Fibroblast of villous mesenchyme (primary cell): ENCODE results near the gene TTPAL. TPM values are rescaled to one million over a fixed set of nuclear protein-coding genes. Genes with fewer than 3 reads are reported as not detected.

Experiments
- DNase-seq: peaks from one replicate; pipeline ENCODE4 v3.0.0-alpha.2; 2010; ENCODE audit warnings: low read depth
- H3K4me3 ChIP-seq: 2 replicates; pipeline ENCODE4 v1.5.1; 2011; ENCODE audit warnings: low read depth, mild to moderate bottlenecking, low read length
- total RNA-seq: library from RNA; depleted of rRNA; stranded (reverse); fragments of >200 nt; gene quantifications from 2 replicates; pipeline ENCODE4 v1.2.3, GENCODE V29; 2012
- TF ChIP-seq, protein P1 (sequence below): IDR thresholded peaks from 2 replicates; pipeline ENCODE4 v1.5.1; 2012; ENCODE audit warnings: low read depth, mild to moderate bottlenecking, low read length; ENCODE audit not compliant: insufficient read depth

TTPAL gene, protein sequence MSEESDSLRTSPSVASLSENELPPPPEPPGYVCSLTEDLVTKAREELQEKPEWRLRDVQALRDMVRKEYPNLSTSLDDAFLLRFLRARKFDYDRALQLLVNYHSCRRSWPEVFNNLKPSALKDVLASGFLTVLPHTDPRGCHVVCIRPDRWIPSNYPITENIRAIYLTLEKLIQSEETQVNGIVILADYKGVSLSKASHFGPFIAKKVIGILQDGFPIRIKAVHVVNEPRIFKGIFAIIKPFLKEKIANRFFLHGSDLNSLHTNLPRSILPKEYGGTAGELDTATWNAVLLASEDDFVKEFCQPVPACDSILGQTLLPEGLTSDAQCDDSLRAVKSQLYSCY
- 16.1 and 22.9 TPM in 2 replicates for total RNA-seq

DNA sequence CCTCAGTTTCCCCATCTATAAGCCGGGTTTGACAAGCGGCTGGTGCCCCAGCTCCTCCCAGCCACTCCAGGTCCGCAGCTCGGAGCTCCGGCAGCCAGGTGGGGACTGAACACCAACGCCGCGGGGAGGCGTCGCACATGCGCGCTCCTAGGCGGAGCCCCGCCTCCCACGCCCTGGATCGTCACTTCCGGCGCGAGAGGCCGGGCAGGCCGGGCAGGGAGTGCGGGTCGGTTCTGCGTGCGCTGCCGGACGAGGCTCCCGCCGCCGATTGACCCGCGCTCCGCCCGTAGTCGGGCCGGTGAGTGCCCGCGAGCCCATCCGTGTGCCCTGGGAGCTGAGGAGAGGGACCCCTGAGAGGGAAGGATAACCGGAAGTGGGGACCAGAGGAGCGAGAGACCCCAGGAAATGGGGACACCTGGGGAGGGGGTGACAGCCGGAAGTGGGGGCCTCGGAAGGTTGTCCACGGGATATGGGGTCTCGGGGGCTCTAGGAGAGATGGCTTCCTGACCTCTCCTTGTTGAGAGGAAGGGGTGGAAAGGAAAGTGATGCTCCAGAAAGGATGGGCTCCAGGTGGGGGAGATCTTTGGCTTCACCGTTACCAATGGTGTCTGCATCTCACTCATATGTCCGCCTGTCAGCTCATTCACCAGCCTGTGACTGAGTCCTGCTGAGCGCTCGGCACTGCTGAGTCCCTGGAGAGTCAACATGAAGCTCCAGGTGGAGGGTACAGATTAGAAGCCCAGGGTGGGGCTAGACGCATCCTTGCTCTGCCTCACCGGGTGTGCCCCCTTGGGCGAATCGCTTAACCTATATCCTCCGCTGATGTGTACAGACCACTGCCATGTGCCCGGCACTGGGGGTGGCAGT, at the start of gene TTPAL:
TSS of gene TTPAL (plus strand) at position 181 of the 867 bp plus-strand sequence. CDS start 4,126 bp downstream, outside the sequence.
- H3K4me3 ChIP-seq, result peak within 1 kb of the TSS; percentile 84
- peak; percentile 83 for DNase-seq
- TF ChIP-seq, protein P1, sequence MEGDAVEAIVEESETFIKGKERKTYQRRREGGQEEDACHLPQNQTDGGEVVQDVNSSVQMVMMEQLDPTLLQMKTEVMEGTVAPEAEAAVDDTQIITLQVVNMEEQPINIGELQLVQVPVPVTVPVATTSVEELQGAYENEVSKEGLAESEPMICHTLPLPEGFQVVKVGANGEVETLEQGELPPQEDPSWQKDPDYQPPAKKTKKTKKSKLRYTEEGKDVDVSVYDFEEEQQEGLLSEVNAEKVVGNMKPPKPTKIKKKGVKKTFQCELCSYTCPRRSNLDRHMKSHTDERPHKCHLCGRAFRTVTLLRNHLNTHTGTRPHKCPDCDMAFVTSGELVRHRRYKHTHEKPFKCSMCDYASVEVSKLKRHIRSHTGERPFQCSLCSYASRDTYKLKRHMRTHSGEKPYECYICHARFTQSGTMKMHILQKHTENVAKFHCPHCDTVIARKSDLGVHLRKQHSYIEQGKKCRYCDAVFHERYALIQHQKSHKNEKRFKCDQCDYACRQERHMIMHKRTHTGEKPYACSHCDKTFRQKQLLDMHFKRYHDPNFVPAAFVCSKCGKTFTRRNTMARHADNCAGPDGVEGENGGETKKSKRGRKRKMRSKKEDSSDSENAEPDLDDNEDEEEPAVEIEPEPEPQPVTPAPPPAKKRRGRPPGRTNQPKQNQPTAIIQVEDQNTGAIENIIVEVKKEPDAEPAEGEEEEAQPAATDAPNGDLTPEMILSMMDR, result peak; percentile 37

DNA sequence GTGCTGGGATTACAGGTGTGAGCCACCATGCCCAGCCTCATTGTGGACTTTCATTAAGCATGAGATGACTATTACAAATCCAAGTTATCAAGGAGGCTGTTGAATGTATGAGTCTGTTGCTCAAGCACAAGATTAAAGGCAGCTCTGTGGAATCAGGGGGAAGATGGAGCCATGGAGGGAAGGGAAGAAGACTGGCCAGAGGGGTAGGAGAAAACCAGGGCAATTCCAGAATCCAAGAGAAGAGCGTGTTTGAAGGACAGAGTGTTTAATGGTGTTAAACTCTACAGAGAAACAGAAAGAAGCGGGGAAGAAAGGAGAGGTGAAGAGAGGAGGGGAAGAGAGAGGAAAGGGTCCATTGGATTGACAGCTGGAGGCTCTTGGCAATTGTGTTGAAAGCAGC, 49.8 kb upstream of the TTPAL start:
- TF ChIP-seq, protein P1, result no peak
- no peak for DNase-seq
- H3K4me3 ChIP-seq, result no peak overlapping the region

DNA sequence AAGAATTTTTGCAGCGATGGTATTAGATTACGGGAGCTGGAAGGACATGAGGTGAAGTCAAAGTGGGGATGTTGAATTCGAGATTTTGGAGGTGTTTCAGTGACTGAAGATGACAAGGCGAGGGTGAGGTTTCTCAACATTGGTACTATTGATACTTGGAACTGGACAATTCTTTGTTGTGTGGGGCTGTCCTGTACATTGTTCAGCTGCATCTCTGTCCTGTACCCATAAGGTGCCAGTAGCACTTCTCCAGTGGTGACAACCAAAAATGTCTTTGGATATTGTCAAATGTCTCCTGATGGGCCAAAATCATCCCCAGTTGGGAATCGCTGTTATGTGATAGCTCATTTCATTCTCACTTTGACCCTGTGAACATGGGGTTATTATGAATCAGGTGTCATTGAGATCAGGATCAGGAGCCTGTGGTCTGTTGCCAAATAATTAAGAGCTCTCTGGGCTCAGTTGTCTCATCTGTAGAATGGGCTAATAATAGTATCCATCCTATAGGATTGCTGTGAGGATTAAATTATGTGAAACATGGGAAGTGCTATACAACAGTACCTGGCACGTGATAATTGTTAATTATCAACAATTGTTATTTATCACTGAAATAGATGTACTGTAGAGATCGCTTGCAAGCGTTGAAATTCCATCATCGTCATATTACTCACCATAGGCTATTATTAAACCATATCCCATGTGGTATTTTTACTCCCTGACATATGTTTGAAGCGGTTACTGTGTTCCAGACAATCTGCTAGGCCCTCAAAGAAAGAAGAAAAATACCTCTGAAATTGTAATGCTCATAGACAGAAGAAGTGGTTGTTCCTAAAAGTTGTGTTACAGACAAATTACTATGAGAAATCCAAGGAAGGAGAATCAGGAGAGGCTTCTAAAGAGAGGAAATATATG, 48.5 kb upstream of the TTPAL start:
- TF ChIP-seq, protein P1, result no peak
- no peak overlapping the region for H3K4me3 ChIP-seq
- DNase-seq, result no peak

GRCh38 chr20:44427804-44428173, 47.9 kb upstream of the TTPAL start:
- TF ChIP-seq, protein P1, result no peak
- no peak for DNase-seq
- H3K4me3 ChIP-seq, result no peak overlapping the region

GRCh38 chr20:44428174-44429016, 47.3 kb upstream of the TTPAL start:
- TF ChIP-seq, protein P1, result no peak
- no peak overlapping the region for H3K4me3 ChIP-seq
- DNase-seq, result no peak

GRCh38 chr20:44429017-44429339, 46.7 kb upstream of the TTPAL start:
- H3K4me3 ChIP-seq, result no peak overlapping the region
- DNase-seq, result no peak
- TF ChIP-seq, protein P1, result no peak
